SIG-M5 treated with dmso at 0.1 percent for 504 hours (cell line): ENCODE results near the gene TMEM63A.
"Not testable (repeated sequence)": the region's sequence is repeated elsewhere in the genome, so short reads cannot be mapped to it uniquely, and the experiment has no call there.

ENCODE experiments used
- DNase-seq: peaks from one replicate; lab custom pipeline; 2025; ENCODE audit not compliant: unreplicated experiment; lab: John Stamatoyannopoulos, UW

The TMEM63A gene

DNA sequence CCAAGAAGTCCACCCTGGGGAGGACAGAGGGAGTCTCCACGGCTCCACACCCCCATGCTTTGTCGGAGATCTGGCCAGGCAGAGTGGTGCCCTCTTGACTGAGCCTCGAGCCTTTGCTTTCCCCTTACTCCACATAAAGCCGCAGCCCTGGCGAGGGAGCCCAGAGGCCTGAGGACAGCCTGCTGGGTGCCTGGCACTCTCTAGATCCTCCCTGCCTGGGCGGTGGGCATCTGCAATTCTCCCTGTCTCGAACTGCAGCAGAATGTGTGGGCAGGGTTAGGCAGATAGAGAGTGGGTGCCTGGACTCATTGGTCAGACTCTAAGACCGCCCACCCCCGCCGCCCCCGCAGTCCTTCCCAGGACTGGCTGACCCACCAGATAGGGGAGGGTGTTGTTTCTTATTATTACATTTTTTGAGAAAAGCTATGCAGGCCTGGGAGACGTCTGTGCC, 58.3 kb downstream of the TMEM63A start:
- DNase-seq, result no peak

DNA sequence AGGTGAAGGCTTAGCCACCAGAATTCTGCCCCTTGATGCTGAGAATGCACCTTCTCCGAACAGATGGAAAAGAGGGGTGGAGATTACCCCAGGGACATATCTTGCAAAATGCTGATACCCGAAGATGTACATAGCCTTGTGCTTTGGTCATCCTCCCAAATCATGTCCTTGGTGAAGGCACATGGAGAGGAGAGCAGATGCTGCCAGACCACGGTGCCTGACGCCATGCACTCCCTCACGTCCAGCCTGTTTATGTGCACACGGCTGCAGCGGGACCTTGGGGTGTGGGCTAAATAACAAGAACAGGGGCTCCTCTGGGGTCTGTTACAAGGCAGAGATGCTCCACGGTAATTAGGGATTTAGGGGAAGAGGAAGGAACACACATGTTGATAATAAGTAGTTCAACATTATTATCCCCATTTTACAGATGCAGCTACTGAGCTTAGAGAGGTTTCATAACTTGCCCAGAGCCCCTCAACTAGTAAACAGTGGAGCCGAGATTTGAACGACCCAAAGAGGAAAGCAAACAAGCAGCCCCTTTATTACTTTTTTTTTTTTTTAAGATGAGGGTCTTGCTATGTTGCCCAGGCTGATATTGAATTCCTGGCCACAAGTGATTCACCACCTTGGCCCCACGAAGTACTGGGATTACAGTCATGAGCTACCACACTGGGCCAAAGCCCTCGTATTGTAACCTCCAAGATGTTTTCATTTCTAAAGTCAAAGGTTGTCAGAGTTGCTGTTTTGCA, 59.4 kb downstream of the TMEM63A start:
- DNase-seq, result no peak

DNA sequence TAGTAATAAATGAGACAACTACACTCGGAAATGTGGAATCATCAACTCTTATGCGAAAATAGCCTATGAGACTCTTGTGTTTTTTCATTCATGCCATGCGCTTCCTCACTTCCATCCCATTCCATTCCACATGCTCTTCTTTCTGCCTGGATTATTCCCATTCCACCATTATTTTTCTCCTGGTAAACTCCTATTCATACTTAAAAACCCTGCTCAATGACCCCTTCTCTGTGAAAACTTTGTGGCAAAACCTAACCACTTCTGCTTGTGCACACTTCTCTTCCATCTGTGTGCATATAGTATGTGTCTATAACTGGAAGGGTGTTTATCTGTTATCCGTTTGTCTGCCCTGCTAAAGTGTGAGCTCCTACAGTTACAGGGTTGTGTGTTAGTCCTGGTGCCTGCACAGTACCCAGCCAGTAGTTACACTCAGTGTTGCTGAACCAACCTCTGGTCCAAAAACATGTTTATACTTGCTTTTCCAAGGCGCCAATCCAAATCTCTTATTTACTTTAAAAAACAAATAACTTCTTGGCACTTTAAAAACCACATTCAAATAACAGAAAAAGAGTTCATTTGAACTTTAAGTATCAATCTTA, 61.6 kb downstream of the TMEM63A start:
- DNase-seq, result no peak

DNA sequence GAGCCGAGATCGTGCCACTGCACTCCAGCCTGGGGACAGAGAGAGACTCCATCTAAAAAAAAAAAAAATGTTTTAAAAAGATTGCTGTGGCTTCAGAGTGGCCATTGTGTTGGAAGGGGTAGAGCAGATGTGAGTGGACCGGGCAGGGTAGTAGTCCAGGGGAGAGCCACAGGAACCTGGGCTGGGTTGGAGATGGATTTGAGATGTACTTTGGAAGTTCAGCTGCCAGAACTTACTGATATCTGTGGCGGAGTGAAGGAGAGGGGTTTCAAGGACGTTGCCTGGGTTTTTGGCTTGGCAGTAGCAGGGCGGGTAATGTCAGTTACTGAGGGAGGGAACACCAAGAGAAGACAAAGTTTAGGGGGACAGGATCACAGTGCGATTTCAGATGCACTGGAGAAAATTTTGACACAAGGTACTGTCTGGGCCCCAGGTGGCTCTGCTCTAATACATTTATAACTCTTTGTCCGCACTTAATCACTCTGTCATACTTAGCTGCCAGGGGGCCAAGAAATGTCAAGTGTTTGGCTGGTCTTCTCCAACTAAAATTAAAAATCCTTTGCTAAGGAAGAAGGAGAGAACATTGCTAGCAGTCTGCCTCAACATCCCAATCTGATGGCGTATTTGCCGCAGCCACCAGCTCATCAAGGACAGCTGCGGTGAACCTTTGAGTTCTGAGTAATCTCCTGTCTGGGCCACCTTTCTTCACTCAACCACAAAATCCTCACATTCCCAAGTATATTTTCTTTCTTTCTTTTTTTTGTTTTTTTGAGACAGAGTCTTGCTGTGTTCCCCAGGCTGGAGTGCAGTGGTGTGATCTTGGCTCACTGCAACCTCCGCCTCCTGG, 62.6 kb downstream of the TMEM63A start:
- DNase-seq, result no peak

DNA sequence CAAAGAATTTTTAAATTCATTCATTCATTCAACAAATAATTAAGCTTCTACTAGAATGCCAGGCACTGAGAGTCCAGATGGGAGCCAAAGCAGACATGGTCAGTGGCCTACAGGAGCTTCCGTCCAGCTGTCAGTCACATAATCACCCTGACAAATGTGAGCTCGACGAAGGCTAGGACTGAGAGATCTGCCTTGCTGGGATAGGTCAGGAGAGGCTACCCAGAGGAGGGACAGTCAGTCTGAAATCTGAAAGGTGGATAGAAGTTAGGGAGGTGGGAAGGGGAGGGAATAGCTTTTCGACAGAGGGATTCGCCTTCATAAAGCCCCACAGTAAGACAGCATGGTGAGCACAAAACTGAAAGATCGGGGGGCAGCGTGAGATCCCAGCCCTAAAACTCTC, 64.0 kb downstream of the TMEM63A start:
- DNase-seq, result no peak

DNA sequence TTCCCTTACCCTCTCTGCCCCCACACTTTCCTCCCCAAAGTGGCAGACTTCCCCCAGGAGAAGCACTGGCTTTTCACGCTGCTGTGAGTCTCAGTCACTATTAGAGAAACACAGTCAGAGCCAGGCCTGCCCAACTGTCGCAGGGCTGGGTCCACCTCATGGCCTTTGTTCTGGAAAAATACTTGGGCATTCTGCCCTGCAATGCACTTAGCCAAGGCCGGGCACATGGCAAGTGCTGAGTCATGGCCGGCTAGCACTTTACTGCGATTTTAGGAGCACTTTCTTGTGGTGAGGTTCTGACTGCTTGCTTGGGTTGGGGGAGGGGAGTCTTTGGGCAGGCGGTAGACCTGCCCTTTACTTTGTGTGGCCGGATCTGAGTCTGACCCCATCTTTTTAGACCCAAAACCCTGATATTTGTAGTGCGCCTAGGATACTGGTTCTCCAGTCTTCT, 64.5 kb downstream of the TMEM63A start:
- DNase-seq, result no peak

DNA sequence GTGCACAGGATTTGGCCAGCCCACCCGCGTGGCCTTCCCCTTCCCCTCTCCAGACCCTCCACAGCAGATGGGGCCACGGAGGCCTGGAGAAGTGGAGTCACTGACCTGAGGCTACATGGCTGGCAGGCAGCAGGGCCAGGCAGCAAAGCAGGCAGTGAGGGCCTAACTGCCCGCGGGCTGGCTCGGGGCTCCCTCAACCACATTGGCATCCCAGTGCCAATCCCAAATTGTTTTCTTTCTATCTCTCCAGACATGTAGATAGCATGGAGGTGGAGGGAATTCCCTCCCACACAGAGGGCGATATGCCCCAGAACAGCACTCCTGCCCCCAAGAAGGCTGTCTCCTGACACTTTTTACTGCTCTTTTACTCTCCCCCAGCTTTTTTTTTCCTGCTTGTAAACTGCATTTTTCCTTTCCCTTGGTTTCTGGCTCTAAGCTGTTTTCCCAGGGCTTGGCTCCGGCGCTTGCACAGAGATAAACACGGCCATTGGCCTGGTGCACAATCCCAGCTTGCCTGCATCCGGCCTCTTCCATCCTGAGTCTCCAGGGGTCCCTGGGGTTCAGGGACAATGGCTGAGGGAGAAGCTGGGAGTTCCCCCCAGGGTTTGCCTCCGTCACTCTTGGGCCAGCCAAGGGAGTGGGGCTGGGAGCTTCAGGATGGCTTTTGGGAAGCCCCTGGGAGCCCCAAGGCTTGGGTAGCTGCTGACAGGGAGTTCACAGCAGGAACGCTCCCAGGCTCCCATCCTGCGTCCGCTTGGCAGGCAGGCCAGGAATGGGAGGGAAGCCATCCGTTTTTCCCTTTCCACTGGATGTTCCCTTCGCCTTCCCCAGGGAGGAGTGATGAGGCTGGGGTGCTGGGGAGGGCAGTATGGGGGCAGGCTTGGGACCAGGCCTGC, 65.3 kb downstream of the TMEM63A start:
- DNase-seq, result no peak

DNA sequence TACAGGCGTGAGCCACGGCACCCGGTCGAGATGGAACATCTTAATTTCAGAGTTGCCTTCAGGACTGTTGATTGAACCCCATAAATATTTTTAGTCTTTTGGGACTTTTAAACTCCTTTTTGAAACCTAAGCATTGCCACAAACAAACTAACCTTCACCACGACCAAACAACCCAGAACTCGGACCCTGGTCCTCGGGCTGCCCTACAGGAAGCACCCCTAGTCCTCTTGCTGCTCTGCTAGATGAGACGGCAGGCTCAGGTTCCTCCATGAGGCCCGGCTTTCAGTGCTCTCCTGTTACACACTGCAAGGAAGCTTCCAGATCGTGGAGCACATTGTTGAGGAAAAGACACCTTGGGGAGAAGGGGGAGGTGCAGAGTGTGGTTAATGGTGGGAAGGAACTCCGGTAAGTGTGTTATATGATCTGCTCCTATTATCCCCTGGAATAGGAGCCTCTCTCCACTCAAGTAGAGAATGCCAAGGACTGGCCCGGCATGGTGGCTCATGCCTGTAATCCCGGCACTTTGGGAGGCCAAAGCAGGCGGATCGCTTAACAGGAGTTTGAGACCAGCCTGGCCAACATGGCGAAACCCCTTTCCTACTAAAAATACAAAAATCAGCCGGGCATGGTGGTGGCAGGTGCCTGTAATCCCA, 66.5 kb downstream of the TMEM63A start:
- DNase-seq, result no peak

DNA sequence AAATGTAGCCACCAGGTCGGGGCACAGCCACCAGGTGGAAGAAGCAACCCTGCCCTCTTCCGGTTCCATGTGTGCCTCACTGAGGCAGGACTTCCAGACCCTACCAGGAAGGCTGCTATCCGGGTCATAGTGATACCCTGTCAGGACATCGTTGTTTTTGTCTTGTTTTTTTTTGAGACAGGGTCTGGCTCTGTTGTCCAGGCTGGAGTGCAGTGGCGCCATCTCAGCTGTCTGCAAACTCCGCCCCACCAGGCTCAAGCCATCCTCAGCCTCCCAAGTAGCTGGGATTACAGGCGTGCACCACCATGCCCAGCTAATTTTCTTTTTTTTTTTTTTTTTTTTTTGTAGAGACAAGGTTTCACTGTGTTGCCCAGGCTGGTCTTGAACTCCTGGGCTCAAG, 67.1 kb downstream of the TMEM63A start:
- not testable (repeated sequence) for DNase-seq

DNA sequence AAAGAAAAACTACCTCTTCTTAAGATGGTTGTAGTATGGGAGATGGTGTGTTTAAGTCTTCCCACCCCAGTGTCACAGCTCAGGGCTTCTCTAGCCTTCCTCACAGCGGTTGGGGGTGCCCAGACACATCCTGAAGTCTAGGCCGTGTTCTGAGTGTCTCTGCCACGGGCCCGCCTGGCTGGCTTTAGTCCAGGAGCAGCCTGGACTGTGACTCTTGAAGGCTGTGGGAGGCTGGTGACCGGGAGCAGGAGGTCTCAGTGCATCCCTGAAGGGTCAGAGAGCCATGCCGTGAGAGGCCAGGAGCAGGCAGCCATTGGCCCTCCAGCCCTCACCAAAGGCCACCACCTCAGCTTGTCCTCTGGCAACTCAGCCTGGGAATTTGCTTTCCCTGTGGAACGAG, 67.8 kb downstream of the TMEM63A start:
- DNase-seq, result no peak

DNA sequence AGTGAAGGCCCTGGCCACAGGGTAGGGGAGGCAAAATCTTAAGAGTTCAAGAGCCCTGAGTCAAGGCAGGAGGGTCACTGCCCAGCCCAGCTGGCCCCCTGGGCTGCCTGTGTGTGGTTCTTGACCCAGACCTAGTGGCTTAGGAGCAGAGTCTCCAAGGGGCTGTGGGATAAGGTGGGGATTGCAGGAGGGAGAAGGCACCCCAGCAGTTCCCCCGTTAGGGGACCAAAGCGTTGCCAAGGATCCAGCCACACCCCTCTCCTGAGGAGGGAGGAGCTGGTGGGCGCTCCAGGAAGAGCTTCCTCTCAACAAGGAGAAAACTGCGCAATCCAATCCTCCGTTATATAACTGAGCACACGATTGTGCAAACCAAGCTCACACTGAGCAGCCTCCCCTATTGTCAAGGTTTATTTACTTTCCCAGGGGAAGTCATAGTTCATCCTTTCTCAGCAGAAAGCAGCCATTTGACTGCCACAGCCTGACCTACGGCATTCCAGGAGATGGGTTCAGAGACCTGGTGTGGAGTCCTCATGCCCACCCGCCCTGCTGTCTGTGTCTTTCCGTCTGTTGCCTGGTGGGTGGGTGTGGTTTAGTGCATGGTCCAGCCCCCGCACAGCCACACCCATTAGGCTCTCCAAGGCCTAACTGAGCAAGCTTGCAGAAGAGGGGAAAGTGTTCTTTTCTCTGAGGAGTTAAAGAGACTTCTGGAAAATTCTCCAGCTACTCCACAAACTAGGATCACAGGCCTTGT, 68.8 kb downstream of the TMEM63A start:
- DNase-seq, result peak; percentile 98

DNA sequence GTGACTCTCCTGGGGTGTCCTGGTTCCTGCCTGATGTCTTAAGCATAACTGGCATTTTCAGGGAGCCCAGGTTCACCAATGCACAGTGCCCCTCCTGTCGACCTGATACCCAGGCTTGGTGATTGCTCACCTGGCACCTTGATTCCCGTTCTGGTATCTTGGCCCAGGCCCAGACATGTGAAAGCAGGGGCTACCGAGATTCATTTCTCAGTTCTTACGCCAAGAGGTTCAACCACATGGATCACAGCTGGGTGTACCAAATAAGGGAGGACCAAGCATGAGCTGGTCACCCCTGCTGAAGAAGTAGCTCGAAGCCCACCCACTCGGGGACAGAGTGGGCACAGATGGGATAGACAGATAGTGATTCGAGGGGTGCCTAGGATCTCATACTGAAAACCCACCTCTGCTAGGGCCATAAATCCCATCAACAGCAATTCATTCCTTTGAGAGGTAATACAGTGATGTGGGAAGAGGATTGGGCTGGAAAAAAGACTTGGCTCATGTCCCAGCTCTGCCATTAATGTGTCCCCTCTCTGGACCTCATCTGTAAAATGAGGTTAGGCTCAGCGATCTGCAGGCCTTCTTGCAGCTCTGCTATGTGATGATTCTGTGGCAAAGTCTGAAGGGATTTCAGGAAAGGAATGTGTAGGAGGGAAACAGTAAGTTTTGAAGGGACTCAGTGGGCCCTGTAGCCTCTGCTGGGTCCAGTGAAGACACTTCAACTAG, 69.5 kb downstream of the TMEM63A start:
- no peak for DNase-seq

DNA sequence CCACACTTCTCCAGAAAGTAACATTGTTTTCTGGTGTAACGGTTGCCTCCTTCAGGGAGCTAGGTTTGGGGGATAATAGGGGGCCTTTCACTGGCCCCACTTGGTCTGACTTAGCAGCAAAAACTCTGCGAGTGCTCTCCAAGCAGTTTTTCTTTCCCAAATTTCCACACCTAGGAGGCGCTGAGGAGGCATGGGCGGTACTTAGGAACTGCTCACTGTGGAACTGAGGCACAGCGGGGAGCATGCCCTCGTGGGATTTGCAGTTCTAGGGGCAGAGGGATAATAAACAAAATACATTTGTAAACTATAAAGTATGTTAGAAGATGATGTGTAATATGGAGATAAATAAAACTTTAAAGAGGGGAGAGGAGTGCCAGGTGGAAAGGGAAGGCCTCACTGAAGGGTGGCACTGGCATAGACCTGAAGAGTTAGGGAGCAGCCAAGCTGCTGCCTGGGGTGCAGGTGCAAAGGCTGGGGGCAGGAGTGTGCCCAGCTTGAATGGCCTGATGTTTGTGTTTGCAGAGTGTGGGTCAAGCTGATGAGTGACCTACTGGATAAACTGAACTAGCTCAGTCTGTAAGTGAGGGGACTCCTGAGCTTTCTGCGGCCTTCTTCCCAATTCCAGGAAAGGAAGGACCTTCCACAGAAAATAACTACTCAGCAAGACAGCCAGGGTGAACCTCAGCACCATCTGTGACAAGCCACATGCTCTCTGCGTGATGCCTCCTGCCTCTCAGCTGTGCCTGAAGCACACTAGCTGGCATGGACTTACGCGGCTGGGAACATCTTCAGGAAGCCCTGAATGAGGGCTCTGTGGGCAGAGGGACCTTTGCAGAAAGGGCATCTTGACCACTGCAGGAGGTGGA, 70.3 kb downstream of the TMEM63A start:
- DNase-seq, result no peak

DNA sequence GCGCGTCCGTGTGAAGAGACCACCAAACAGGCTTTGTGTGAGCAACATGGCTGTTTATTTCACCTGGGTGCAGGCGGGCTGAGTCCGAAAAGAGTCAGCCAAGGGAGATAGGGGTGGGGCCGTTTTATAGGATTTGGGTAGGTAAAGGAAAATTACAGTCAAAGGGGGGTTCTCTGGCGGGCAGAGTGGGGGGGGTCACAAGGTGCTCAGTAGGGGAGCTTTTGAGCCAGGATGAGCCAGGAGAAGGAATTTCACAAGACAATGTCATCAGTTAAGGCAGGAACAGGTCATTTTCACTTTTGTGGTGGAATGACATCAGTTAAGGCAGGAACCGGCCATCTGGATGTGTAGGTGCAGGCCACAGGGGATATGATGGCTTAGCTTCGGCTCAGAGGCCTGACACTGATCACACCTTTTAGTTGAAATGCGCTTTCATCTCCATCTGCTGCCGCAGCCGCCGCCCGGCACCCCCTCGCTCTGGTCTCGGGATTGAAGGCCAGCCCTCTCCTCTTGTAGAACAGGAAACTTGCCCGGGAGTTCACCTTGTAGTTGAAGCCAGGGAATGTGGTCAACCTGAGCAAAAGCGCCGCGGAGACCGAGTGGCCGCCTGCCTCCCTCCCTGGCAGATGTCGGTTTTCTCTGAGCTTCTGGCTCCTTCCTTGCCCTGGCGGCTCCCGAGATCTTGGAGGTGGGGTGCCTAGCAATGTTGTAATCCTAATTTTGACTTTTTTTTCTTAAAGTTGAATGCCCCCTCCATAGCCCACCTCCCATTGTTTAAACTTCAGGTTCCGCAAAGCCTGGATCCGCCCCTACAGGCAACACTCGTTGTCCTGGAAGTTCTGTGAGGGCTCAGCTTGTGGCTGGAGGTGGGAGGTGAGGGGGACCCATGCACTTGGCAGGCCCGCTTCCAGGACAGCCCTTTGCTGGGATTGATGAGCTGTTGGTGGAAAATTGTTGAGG, 71.3 kb downstream of the TMEM63A start:
- DNase-seq, result not testable (repeated sequence)

DNA sequence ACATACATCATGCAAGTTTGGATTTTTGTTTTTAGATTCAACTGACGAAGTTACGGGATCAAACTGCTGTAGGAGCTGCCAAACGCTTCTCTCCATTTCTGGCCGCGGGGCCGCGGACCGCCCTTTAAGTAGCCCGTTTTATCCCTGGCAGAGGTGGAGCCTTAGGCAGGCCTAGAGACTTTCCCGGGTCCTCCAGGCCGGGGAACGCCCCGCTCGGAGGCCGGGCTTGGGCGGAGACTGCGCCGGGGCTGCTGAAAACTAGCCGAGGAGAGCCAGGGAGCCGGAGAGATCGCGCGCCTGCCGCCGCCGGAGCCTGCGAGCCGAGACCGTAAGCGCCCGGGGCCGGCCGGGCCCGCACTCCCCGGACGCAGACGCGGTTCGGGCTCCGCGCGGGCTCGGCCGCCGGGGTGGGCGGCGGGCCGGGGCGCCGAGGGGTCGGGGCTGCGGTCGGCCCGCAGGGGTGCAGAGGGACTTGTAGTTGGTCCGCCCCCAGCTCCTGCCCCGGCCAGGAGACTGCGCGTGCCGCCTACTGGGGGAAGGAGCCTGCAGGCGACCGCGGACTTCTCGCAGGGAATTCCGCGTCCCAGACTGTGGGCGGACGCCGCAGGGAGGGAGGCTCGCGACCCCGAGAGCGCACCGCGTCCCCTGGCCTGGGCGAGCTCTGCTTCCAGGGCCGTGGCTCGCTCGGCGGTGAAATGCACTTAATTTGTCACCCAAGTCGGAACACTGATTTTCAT, 72.2 kb downstream of the TMEM63A start, which contains the start of gene EPHX1:
EPHX1 (plus strand) TSS at position 283 of the 737 bp plus-strand sequence. CDS start 18,606 bp downstream, outside the sequence.
- peak; percentile 91 for DNase-seq

DNA sequence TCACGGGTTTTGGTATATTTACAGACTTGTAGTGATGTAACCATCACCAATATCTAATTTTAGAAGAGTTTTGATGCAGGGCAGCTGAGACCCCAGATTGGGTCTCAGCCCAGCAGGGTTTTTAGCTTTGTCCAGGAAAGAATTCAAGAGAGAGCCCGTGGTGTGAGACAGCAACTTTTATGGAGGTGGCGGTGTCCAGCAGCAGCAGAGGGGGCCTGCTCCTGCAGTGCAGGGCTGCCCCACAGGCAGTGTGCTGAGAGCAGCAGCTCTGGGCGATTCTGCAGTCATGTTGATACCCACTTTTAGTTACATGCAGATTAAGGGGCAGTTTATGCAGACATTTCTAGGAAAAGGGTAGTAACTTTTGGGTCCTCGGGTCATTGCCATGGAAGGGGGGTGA, 74.0 kb downstream of the TMEM63A start:
- no peak for DNase-seq
